Transverse colon (tissue), 4 donors: ENCODE data around the gene MAPKAPK2.

Source experiments
- EP300 ChIP-seq: sonication (generic); formaldehyde crosslinking; IDR thresholded peaks from one replicate; pipeline ENCODE4 v1.6.1; 2017; ENCODE audit warnings: antibody characterized with exemption, low read depth
- POLR2A ChIP-seq: fragments of 450-650 bp; IDR thresholded peaks from one replicate; pipeline ENCODE4 v1.6.1; 2016; ENCODE audit warnings: antibody characterized with exemption, mild to moderate bottlenecking, moderate library complexity
- POLR2AphosphoS5 ChIP-seq, 3 donors: sonication (generic); formaldehyde crosslinking; IDR thresholded peaks; one replicate each; pipeline ENCODE4 v1.6.1; 2016; ENCODE audit warnings: antibody characterized with exemption in 3 of 3
- TF ChIP-seq, protein P1 (sequence below), 5 experiments: fragments of 200-600 bp in 3 of 5; fragments of 450-650 bp in 2 of 5; sonication (generic) in 3 of 5; IDR thresholded peaks; 1 replicate in 2 of 5; 2 replicates in 3 of 5; pipeline ENCODE4 v1.5.1; 2016 to 2017; ENCODE audit warnings: antibody characterized with exemption in 5 of 5, inconsistent platforms in 3 of 5, mild to moderate bottlenecking in 2 of 5, moderate library complexity in 1 of 5

DNA sequence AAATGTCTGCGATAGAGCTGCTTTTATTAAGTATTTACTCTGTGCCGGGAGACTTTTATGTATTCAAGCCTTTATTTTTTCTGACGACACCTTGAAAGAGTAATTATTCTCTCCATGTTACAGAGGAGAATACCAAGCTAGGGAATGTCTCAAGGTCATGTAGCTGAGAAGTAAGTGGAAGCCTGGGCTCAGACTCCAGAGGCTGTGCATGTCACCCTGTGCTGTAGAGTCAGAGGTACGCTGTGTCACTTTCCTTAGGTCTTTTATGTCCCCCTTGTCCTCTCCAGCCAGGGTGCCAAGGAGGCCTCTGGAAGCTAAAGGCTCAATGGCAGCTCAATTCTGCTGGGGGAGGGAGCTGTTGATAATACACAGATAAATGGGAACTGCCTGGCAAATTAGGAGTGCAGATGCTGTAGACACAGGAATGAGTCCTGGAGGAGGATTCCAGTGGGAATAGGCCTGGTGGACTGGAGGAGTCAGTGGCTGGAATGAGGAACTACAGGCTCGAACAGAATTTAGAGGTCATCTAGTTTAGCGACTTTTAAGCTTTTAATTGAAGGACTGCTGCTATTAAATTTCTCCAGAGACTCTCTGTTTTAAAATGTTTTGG is 76.6 kb downstream of the MAPKAPK2 start:
- TF ChIP-seq, protein P1, sequence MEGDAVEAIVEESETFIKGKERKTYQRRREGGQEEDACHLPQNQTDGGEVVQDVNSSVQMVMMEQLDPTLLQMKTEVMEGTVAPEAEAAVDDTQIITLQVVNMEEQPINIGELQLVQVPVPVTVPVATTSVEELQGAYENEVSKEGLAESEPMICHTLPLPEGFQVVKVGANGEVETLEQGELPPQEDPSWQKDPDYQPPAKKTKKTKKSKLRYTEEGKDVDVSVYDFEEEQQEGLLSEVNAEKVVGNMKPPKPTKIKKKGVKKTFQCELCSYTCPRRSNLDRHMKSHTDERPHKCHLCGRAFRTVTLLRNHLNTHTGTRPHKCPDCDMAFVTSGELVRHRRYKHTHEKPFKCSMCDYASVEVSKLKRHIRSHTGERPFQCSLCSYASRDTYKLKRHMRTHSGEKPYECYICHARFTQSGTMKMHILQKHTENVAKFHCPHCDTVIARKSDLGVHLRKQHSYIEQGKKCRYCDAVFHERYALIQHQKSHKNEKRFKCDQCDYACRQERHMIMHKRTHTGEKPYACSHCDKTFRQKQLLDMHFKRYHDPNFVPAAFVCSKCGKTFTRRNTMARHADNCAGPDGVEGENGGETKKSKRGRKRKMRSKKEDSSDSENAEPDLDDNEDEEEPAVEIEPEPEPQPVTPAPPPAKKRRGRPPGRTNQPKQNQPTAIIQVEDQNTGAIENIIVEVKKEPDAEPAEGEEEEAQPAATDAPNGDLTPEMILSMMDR (IDR thresholded peaks at IDR 0.05) = no peak
- TF ChIP-seq POLR2A = no peak
- no peak for TF ChIP-seq POLR2AphosphoS5 (IDR thresholded peaks at IDR 0.05)
- TF ChIP-seq EP300 = no peak
